Fibroblast of skin of left quadriceps (primary cell): Measurements from ENCODE around the gene PTGER1.
A peak's percentile ranks its signal among the peaks of the same experiment; 100 is the strongest.
"Not testable (repeated sequence)": the region's sequence is repeated elsewhere in the genome, so short reads cannot be mapped to it uniquely, and the experiment has no call there.

Source experiments
- DNase-seq, 2 experiments: peaks; one replicate each; pipeline ENCODE4 v3.0.0-alpha.2; 2013; ENCODE audit warnings: low read depth in 2 of 2

PTGER1 gene

DNA sequence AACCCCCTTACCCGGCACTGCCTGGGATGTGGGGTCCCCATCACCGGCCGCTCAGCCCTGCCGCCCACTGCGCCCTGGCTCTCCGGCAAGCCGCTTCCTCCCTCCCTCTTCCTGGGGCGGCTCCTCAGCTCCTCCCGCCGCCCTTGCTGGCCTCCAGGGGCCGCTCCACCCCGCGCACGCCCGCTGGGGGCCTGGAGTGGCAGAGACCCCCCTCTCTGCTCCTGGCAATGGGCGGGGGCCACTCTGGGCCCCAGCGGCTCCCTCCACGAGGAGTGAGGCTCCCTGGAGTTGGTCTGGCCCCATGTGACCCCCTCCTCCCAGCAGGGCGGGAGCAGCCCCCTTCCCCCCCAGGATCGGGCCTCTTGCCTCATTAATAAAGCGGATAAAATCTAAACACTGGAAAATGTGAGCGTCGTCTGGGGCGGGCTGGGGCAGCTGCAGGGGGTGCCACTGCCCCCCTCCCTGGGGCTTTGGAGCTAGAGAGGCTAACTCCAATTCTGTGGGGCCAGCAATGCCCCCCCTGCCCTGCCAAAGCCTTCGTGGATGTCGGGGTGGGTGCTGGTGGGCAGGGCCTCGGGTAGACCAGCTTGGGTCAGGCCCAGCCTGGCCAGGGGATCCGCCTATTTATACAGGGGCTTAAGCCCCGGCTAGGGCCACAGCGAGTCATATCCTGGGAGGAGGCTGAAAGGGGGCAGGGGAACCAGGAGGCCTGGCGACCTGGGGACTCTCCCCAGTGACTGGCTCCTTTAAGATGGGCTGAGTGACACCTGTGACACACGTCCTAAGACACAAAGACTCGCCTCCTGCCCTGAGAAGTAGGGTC is at the start of gene PTGER1:
Gene PTGER1, minus strand, starts transcription at position 104 of the 823 bp plus-strand sequence. CDS start 1,034 bp downstream, outside the sequence.
- no peak for DNase-seq

DNA sequence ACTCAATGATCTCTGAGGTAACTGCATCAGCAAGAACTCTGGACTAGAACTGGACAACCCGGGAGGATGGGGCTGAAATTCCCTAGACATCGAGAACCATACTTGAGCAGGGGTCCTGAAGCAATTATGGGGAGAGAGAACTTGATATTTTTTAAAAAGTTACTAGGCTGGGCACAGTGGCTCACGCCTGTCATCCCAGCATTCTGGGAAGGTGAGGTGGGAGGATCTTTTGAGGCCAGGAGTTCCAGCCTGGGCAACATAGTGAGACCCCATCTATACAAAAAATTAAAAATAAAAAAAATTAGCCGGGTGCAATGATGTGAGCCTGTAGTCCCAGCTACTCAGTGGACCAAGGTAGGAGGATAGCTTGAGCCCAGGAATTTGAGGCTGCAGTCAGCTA is 45.4 kb upstream of the PTGER1 start:
- no peak for DNase-seq

GRCh38 chr19:14519860-14520407 is 44.8 kb upstream of the PTGER1 start:
- DNase-seq = no peak

- DNase-seq = no peak
These were observed 44.2 kb upstream of the PTGER1 start for GRCh38 chr19:14519245-14519859.

GRCh38 chr19:14517840-14518505 is 42.8 kb upstream of the PTGER1 start, which contains the start of gene DNAJB1:
DNAJB1 (minus strand) TSS chr19:14518397; CDS start chr19:14518349, 48 bp downstream.
- DNase-seq = peak in 1 of 2 experiments; percentile 45

DNA sequence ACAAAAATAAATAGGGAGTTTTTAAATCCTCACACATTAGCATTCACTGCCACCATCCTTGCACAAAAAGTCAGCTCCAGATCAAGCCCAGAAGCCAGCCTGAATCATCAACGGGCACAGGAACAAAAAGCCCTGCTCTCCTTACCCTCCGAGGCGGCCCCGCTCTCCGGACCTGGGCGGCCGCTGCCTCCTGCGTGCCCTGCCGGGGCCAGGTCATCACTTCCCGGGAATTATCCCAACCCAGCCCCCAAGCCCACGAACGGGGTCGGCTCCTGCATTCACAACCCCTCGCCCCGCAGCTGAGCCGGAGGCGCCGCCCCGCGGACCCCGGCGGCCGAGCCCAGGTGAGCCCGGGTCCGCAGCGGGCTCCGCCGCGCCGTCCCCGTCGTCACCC is 42.3 kb upstream of the PTGER1 start:
- no peak for DNase-seq

- DNase-seq = no peak
These were observed 41.7 kb upstream of the PTGER1 start for GRCh38 chr19:14516746-14517438.

GRCh38 chr19:14516048-14516534 is 40.9 kb upstream of the PTGER1 start:
- DNase-seq = no peak

GRCh38 chr19:14515501-14516047 is 40.4 kb upstream of the PTGER1 start:
- DNase-seq = no peak

DNA sequence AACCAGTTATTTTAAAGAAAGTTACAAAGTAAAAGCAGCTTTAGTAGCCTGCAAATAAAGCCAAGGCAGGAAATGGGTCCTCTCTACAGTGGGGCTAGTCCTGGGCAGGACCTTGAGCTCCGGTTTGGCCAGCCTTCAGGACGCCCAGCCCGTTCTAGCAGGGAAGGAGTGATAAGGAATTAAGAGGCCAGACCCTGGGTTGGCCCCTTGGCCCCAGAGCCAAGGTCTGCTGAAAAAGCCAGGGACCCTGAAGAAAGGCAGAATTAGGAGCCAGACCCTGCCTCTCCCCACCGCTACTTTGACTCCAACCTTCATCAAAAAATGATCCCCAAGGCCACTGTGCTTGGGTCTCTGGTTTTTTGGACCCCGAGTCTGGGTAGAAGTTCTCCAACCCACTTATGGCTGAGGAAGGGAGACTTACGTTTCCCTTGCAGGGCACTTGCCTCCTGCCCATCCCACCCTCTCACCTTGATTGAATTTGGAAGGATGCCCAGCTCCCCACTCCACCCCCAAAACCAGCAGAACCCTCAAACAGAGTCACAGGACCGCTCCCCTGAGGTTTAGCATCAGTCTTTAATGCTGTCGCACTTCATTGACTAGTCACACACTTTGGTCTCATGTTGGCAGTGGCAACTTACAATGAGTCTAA is 39.2 kb upstream of the PTGER1 start:
- DNase-seq = no peak

GRCh38 chr19:14512406-14512961 is 37.3 kb upstream of the PTGER1 start:
- no peak for DNase-seq

DNA sequence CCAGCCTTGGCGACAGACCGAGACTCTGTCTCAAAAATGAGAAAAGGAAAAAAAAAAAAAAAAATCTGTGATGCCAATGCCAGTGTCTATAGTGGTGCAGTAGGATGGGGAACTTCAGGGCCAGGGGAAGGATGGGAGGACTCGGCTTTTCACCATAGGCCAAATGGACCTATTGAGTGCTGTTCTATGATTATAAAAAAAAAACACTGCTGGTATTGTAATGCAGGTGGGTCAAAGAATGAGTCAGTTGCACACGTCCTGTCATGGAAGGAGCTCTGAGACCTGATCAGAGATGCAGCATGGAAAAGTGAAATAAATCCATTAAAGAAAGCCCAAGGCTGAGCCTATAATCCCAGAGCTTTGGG is 36.1 kb upstream of the PTGER1 start:
- DNase-seq = no peak

DNA sequence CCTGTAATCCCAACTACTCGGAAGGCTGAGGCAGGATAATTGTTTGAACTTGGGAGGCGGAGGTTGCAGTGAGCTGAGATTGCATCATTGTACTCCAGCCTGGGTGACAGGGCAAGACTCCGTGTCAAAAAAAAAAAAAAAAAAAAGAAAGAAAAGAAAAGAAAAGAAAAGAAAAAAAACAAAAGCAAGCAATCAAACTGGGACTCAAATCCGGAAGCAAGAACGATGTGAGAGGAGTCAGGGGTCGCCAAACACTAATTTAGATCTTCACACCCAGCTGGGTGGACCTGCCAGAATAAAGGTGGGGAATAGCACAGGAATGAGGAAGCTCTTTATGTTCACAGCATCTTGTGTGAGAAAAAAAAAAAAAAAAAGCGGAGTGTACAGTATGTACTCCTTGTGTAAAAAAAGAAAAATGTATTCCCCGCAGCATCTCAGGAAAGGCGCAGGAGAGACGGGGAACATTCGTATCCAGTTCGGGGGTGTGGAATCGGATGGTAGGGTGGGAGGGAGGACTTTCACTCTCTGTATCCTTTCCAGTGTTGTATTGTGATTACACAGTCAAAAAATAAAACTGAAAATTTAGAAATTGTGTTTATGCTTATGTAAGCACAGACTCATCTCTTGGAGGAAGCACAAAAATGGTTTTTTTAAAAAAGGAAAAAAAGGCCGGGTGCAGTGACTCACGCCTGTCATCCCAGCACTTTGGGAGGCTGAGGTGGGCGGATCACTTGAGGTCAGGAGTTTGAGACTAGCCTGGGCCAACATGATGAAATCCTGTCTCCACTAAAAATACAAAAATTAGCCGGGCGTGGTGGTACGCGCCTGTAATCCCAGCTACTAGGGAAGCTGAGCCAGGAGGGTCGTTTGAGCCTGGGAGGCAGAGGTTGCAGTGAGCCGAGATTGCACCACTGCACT is 35.4 kb upstream of the PTGER1 start:
- DNase-seq = peak; percentile 43 to 52

- DNase-seq = no peak
These were observed 32.8 kb upstream of the PTGER1 start for GRCh38 chr19:14507704-14508542.

- DNase-seq = peak; percentile 63 to 67
These were observed 30.5 kb upstream of the PTGER1 start for GRCh38 chr19:14505488-14506239.

- DNase-seq = not testable (repeated sequence)
These were observed 29.4 kb upstream of the PTGER1 start for GRCh38 chr19:14504575-14504974.

- no peak for DNase-seq
These were observed 28.1 kb upstream of the PTGER1 start for GRCh38 chr19:14503285-14503684.
